SU-DHL-6 (cell line): ENCODE data around the gene TIGIT.

ENCODE experiments used
- H2AFZ ChIP-seq: fragments of 200-600 bp; sonication (generic); 2 replicates; pipeline ENCODE4 v1.6.1; 2014; ENCODE audit warnings: low read depth, mild to moderate bottlenecking, moderate library complexity, mixed read lengths, antibody characterized with exemption, low read length; ENCODE audit not compliant: severe bottlenecking
- H3F3A ChIP-seq: fragments of 200-600 bp; shearing (Covaris generic); 2 replicates; pipeline ENCODE4 v1.6.0; 2016; ENCODE audit warnings: antibody characterized with exemption, mild to moderate bottlenecking; ENCODE audit not compliant: insufficient read depth
- H3K27ac ChIP-seq: fragments of 200-600 bp; sonication (generic); 2 replicates; pipeline ENCODE4 v1.5.1; 2016; ENCODE audit warnings: low read depth, mild to moderate bottlenecking, low read length, moderate library complexity, mixed read lengths
- H3K27me3 ChIP-seq: fragments of 200-600 bp; sonication (generic), shearing (Covaris generic); 2 replicates; pipeline ENCODE4 v1.6.0; 2014; ENCODE audit warnings: mild to moderate bottlenecking, low read length
- H3K36me3 ChIP-seq: fragments of 200-600 bp; sonication (generic); 2 replicates; pipeline ENCODE4 v1.6.1; 2014; ENCODE audit warnings: mild to moderate bottlenecking, low read length, mixed read lengths
- H3K4me2 ChIP-seq: fragments of 300-600, 200-600 bp; shearing (Covaris generic), sonication (generic); 2 replicates; pipeline ENCODE4 v1.6.0; 2014; ENCODE audit warnings: low read length, low read depth, mild to moderate bottlenecking; ENCODE audit not compliant: poor library complexity, severe bottlenecking
- H3K4me3 ChIP-seq: fragments of 200-600 bp; sonication (generic); 2 replicates; pipeline ENCODE4 v1.5.1; 2014; ENCODE audit warnings: antibody characterized with exemption, low read length, mild to moderate bottlenecking, mixed read lengths; ENCODE audit not compliant: insufficient read depth, poor library complexity, severe bottlenecking
- H3K79me2 ChIP-seq: fragments of 200-600 bp; sonication (generic); 2 replicates; pipeline ENCODE4 v1.6.1; 2014; ENCODE audit warnings: mild to moderate bottlenecking, low read length, moderate library complexity; ENCODE audit not compliant: insufficient read depth
- H3K9ac ChIP-seq: fragments of 200-600 bp; sonication (generic); 2 replicates; pipeline ENCODE4 v1.7.0; 2014; ENCODE audit warnings: mild to moderate bottlenecking, low read length
- H3K9me2 ChIP-seq: fragments of 200-600 bp; sonication (generic); replicated peaks from 2 replicates; pipeline ENCODE4 v1.6.1; 2014; ENCODE audit warnings: low read length; ENCODE audit not compliant: insufficient read depth
- H3K9me3 ChIP-seq: fragments of 200-600 bp; sonication (generic); 2 replicates; pipeline ENCODE4 v1.6.1; 2014; ENCODE audit warnings: low read length, mixed read lengths; ENCODE audit not compliant: insufficient read depth
- H4K20me1 ChIP-seq: fragments of 200-600 bp; sonication (generic); 2 replicates; pipeline ENCODE4 v1.6.1; 2014; ENCODE audit warnings: low read depth, mild to moderate bottlenecking, antibody characterized with exemption, low read length, moderate library complexity, mixed read lengths
- EZH2phosphoT487 ChIP-seq: fragments of 200-600 bp; sonication (generic), shearing (Covaris generic); conservative IDR thresholded peaks from 2 replicates; pipeline ENCODE4 v1.6.1; 2018; ENCODE audit warnings: mild to moderate bottlenecking, antibody characterized with exemption, low read length, moderate library complexity, mixed read lengths
- TF ChIP-seq, protein P1 (sequence below): fragments of 200-600 bp; sonication (generic); IDR thresholded peaks from one replicate; pipeline ENCODE4 v1.5.1; 2017; ENCODE audit warnings: antibody characterized with exemption, mild to moderate bottlenecking, low read length, moderate library complexity; ENCODE audit not compliant: insufficient read depth, poor library complexity, severe bottlenecking

Gene TIGIT

DNA sequence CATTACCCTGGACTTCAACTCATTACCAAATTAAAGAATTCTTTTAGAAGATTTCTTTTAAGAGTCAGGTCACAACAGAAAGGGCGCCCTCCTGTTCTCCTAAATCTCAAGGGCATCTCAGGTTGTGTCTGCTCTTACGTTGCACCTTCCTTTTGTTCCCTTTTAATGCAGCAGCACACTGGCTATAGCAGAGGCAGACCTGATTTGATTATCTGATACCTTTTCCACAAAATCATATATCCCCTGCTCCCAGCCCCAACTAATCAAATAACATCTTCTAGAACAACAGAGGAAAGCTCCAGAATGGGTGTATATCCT is 40.1 kb downstream of the TIGIT start:
- no peaks in the 10 kb centered on the region for H3K36me3 ChIP-seq
- peak overlapping the region; percentile 89 for H3K27ac ChIP-seq
- H2AFZ ChIP-seq = peak overlapping the region; percentile 73
- no peak for TF ChIP-seq EZH2phosphoT487
- no peaks in the 10 kb centered on the region for H3K9me2 ChIP-seq
- H3F3A ChIP-seq = peaks cover 16% of the 10 kb centered on the region
- no peak overlapping the region for H3K9ac ChIP-seq
- H3K4me2 ChIP-seq = peak overlapping the region; percentile 56
- H3K9me3 ChIP-seq = peaks cover 10% of the 10 kb centered on the region; the same call in 1 of the 2 replicates
- no peaks in the 10 kb centered on the region for H3K79me2 ChIP-seq
- no peaks in the 10 kb centered on the region for H3K27me3 ChIP-seq
- no peaks in the 10 kb centered on the region for H4K20me1 ChIP-seq
- no peak overlapping the region for H3K4me3 ChIP-seq

GRCh38 chr3:114336122-114336697 is 42.4 kb downstream of the TIGIT start:
- Histone ChIP-seq H3K4me3 (no peak overlapping the region), H3K27me3 (no peaks in the 10 kb centered on the region), H3K9me3 (peaks cover 10% of the 10 kb centered on the region; the same call in 1 of the 2 replicates), H3K79me2 (no peaks in the 10 kb centered on the region), H3K9ac (no peak overlapping the region), H3K9me2 (no peaks in the 10 kb centered on the region), H2AFZ (peak overlapping the region; percentile 23), H4K20me1 (no peaks in the 10 kb centered on the region), H3K36me3 (no peaks in the 10 kb centered on the region), H3F3A (peaks cover 16% of the 10 kb centered on the region), H3K4me2 (no peak overlapping the region), H3K27ac (no peak overlapping the region)
- TF ChIP-seq EZH2phosphoT487 = no peak
- TF ChIP-seq, protein P1, sequence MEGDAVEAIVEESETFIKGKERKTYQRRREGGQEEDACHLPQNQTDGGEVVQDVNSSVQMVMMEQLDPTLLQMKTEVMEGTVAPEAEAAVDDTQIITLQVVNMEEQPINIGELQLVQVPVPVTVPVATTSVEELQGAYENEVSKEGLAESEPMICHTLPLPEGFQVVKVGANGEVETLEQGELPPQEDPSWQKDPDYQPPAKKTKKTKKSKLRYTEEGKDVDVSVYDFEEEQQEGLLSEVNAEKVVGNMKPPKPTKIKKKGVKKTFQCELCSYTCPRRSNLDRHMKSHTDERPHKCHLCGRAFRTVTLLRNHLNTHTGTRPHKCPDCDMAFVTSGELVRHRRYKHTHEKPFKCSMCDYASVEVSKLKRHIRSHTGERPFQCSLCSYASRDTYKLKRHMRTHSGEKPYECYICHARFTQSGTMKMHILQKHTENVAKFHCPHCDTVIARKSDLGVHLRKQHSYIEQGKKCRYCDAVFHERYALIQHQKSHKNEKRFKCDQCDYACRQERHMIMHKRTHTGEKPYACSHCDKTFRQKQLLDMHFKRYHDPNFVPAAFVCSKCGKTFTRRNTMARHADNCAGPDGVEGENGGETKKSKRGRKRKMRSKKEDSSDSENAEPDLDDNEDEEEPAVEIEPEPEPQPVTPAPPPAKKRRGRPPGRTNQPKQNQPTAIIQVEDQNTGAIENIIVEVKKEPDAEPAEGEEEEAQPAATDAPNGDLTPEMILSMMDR = peak; percentile 61

DNA sequence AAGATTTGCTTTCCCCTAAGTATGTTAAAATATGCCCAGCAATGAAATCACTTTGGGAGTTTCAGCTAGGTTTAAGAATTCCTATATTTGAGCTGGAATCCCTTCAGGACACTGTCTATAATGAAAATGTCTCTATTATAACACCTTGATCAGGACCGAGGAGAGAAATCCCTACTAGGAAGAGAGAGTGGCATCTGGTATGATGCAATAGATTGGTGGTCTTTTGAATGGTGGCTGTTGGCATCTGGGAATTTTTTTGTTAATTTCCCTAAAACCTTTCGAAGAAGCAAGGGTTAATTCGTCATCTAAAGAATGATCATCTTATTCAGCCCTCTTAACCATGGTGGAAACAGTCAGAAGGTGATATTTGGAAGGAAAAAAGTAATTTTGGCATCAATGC is 43.0 kb downstream of the TIGIT start:
- H4K20me1 ChIP-seq = no peaks in the 10 kb centered on the region
- 0 out of 2 replicates have a peak, but pooled peaks cover 3% of the 10 kb centered on the region for H3K9me3 ChIP-seq
- no peak overlapping the region for H3K27ac ChIP-seq
- no peaks in the 10 kb centered on the region for H3K9me2 ChIP-seq
- H3K36me3 ChIP-seq = no peaks in the 10 kb centered on the region
- no peak overlapping the region for H3K9ac ChIP-seq
- H3K4me3 ChIP-seq = no peak overlapping the region
- TF ChIP-seq, protein P1 = no peak
- TF ChIP-seq EZH2phosphoT487 = no peak
- no peak overlapping the region for H2AFZ ChIP-seq
- peaks cover 16% of the 10 kb centered on the region for H3F3A ChIP-seq
- no peaks in the 10 kb centered on the region for H3K27me3 ChIP-seq
- no peak overlapping the region for H3K4me2 ChIP-seq
- no peaks in the 10 kb centered on the region for H3K79me2 ChIP-seq

GRCh38 chr3:114338651-114339357 is 45.0 kb downstream of the TIGIT start:
- Histone ChIP-seq H3K4me2 (no peak overlapping the region), H3K27ac (no peak overlapping the region), H2AFZ (no peak overlapping the region), H3F3A (no peaks in the 10 kb centered on the region), H3K9me2 (no peaks in the 10 kb centered on the region), H3K9ac (no peak overlapping the region), H4K20me1 (no peaks in the 10 kb centered on the region), H3K9me3 (no peaks in the 10 kb centered on the region), H3K36me3 (no peaks in the 10 kb centered on the region), H3K27me3 (no peaks in the 10 kb centered on the region), H3K4me3 (no peak overlapping the region), H3K79me2 (no peaks in the 10 kb centered on the region)
- TF ChIP-seq EZH2phosphoT487 = no peak
- TF ChIP-seq, protein P1 = no peak
